ENCODE results near the gene LYPLAL1. TPM values are rescaled to one million over a fixed set of nuclear protein-coding genes. Genes with fewer than 3 reads are reported as not detected.

Gene LYPLAL1
- total RNA-seq, 4 donors from 2014 or later, result 20.1 to 75.9 (median 23.5) TPM

DNA sequence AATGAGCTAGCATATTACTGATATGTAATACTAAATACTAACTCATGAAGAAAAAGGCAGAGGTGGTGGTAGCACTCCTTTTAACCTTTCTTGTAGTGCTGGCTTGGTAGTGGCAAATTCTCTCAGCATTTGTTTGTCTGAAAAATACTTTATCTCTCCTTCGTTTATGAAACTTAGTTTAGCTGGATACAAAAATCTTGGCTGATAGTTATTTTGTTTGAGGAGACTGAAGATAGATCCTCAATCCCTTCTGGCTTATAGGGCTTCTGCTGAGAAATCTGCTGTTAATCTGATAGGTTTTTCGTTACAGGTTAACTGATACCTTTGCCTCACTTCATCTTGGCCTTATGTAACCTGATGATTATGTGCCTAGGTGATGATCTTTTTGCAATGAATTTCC, 87.8 kb downstream of the LYPLAL1 start:
- no peak for TF ChIP-seq POLR2A (IDR thresholded peaks at IDR 0.05)
- TF ChIP-seq, protein P1, sequence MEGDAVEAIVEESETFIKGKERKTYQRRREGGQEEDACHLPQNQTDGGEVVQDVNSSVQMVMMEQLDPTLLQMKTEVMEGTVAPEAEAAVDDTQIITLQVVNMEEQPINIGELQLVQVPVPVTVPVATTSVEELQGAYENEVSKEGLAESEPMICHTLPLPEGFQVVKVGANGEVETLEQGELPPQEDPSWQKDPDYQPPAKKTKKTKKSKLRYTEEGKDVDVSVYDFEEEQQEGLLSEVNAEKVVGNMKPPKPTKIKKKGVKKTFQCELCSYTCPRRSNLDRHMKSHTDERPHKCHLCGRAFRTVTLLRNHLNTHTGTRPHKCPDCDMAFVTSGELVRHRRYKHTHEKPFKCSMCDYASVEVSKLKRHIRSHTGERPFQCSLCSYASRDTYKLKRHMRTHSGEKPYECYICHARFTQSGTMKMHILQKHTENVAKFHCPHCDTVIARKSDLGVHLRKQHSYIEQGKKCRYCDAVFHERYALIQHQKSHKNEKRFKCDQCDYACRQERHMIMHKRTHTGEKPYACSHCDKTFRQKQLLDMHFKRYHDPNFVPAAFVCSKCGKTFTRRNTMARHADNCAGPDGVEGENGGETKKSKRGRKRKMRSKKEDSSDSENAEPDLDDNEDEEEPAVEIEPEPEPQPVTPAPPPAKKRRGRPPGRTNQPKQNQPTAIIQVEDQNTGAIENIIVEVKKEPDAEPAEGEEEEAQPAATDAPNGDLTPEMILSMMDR (IDR thresholded peaks at IDR 0.05), result no peak
- H3K4me1 ChIP-seq, result no peaks in the 10 kb centered on the region
- DNase-seq, result no peak
- H3K27ac ChIP-seq, result no peak overlapping the region
- no peaks in the 10 kb centered on the region for H3K27me3 ChIP-seq
- H3K4me3 ChIP-seq, result no peak overlapping the region
- H3K9me3 ChIP-seq, result no peaks in the 10 kb centered on the region
- H3K36me3 ChIP-seq, result no peaks in the 10 kb centered on the region
